HepG2 (cell line): Measurements from ENCODE around the gene NUP88. TPM values are rescaled to one million over a fixed set of nuclear protein-coding genes. Genes with fewer than 3 reads are reported as not detected.

Experiments used
- ARNT2 ChIP-seq: sonication (generic); formaldehyde crosslinking; IDR thresholded peaks from 2 replicates; pipeline ENCODE4 v1.8.0; 2022; ENCODE audit warnings: mild to moderate bottlenecking, low read depth, missing genetic modification reagents, moderate library complexity
- DR1 ChIP-seq: sonication (generic); formaldehyde crosslinking; IDR thresholded peaks from 2 replicates; pipeline ENCODE4 v1.8.0; 2021; ENCODE audit warnings: mild to moderate bottlenecking, missing genetic modification reagents, inconsistent platforms
- ETV5 ChIP-seq: IDR thresholded peaks from 2 replicates; pipeline ENCODE4 v1.6.1; 2018; ENCODE audit warnings: missing biosample characterization, missing genetic modification reagents, inconsistent platforms, borderline replicate concordance
- FOXP1 ChIP-seq, 2 experiments: fragments of 450-650 bp in 1 of 2; IDR thresholded peaks; 2 replicates each; pipeline ENCODE4 v1.6.1; 2017 to 2018; ENCODE audit warnings: antibody characterized with exemption in 1 of 2
- HNF1B ChIP-seq: sonication (generic); formaldehyde crosslinking; IDR thresholded peaks from 2 replicates; pipeline ENCODE4 v1.5.1; 2020; ENCODE audit warnings: mild to moderate bottlenecking, moderate library complexity, missing genetic modification reagents
- HNRNPH1 ChIP-seq: fragments of 200-400 bp; formaldehyde crosslinking; optimal IDR thresholded peaks from 2 replicates; pipeline ENCODE3; 2017; ENCODE audit warnings: mild to moderate bottlenecking, low read depth, low read length
- HOXA5 ChIP-seq: sonication (generic); formaldehyde crosslinking; IDR thresholded peaks from 2 replicates; pipeline ENCODE4 v1.4.0; 2020; ENCODE audit warnings: missing genetic modification reagents
- KAT2B ChIP-seq: fragments of 150-350 bp; IDR thresholded peaks from 2 replicates; pipeline ENCODE4 v1.6.1; 2014; ENCODE audit warnings: low read depth, low read length, borderline replicate concordance
- KLF9 ChIP-seq: IDR thresholded peaks from 2 replicates; pipeline ENCODE4 v1.6.1; 2016; ENCODE audit warnings: low read depth
- LCORL ChIP-seq, 2 experiments: fragments of 450-650 bp in 1 of 2; sonication (generic) in 1 of 2; formaldehyde crosslinking in 1 of 2; IDR thresholded peaks; 2 replicates each; pipeline versions ENCODE4 v1.5.0 to v1.6.1; 2017 to 2020; ENCODE audit warnings: antibody characterized with exemption in 1 of 2, missing genetic modification reagents in 1 of 2
- MTERF4 ChIP-seq: sonication (generic); formaldehyde crosslinking; IDR thresholded peaks from 2 replicates; pipeline ENCODE4 v1.8.0; 2023; ENCODE audit warnings: mild to moderate bottlenecking, missing genetic modification reagents
- SOX5 ChIP-seq: IDR thresholded peaks from 2 replicates; pipeline ENCODE4 v1.6.1; 2016; ENCODE audit warnings: borderline replicate concordance
- TBX3 ChIP-seq: fragments of 450-650 bp; IDR thresholded peaks from 2 replicates; pipeline ENCODE4 v1.6.1; 2017; ENCODE audit warnings: antibody characterized with exemption, mild to moderate bottlenecking, inconsistent platforms, borderline replicate concordance
- ZBTB33 ChIP-seq: sonication (generic); formaldehyde crosslinking; IDR thresholded peaks from 2 replicates; pipeline ENCODE4 v1.4.0; 2020; ENCODE audit warnings: missing genetic modification reagents
- ZFYVE20 ChIP-seq: sonication (generic); formaldehyde crosslinking; IDR thresholded peaks from 2 replicates; pipeline ENCODE4 v1.8.0; 2023; ENCODE audit warnings: low read depth, mild to moderate bottlenecking, moderate library complexity, missing genetic modification reagents, borderline replicate concordance
- ZMAT3 ChIP-seq: sonication (generic); formaldehyde crosslinking; conservative IDR thresholded peaks from 2 replicates; pipeline ENCODE4 v1.7.0; 2021; ENCODE audit warnings: missing genetic modification reagents
- ZNF121 ChIP-seq: sonication (generic); formaldehyde crosslinking; IDR thresholded peaks from 2 replicates; pipeline ENCODE4 v1.5.0; 2020; ENCODE audit warnings: mild to moderate bottlenecking, missing genetic modification reagents
- ZNF205 ChIP-seq: IDR thresholded peaks from 2 replicates; pipeline ENCODE4 v1.6.1; 2018; ENCODE audit warnings: missing biosample characterization, missing genetic modification reagents
- ZNF234 ChIP-seq: sonication (generic); formaldehyde crosslinking; conservative IDR thresholded peaks from 2 replicates; pipeline ENCODE4 v1.5.1; 2020; ENCODE audit warnings: mild to moderate bottlenecking, missing genetic modification reagents
- ZNF292 ChIP-seq: sonication (generic); formaldehyde crosslinking; IDR thresholded peaks from 2 replicates; pipeline ENCODE4 v1.8.1; 2022; ENCODE audit warnings: mild to moderate bottlenecking, low read depth, missing genetic modification reagents, borderline replicate concordance
- ZNF333 ChIP-seq: sonication (generic); formaldehyde crosslinking; IDR thresholded peaks from 2 replicates; pipeline ENCODE4 v1.4.0; 2020; ENCODE audit warnings: mild to moderate bottlenecking, missing genetic modification reagents, borderline replicate concordance
- ZNF629 ChIP-seq: sonication (generic); formaldehyde crosslinking; conservative IDR thresholded peaks from 2 replicates; pipeline ENCODE4 v1.5.0; 2020; ENCODE audit warnings: missing genetic modification reagents
- ZNF747 ChIP-seq: sonication (generic); formaldehyde crosslinking; IDR thresholded peaks from 2 replicates; pipeline ENCODE4 v1.8.1; 2023; ENCODE audit warnings: missing genetic modification reagents, mild to moderate bottlenecking, borderline replicate concordance
- ZNF782 ChIP-seq: sonication (generic); formaldehyde crosslinking; IDR thresholded peaks from 2 replicates; pipeline ENCODE4 v1.4.0; 2020; ENCODE audit warnings: missing genetic modification reagents, mild to moderate bottlenecking, borderline replicate concordance
- ZNF792 ChIP-seq: IDR thresholded peaks from 2 replicates; pipeline ENCODE4 v1.6.1; 2016
- ZNF891 ChIP-seq: sonication (generic); formaldehyde crosslinking; IDR thresholded peaks from 2 replicates; pipeline ENCODE4 v1.5.0; 2020; ENCODE audit warnings: mild to moderate bottlenecking, missing genetic modification reagents
- ZSCAN5A ChIP-seq: sonication (generic); formaldehyde crosslinking; IDR thresholded peaks from 2 replicates; pipeline ENCODE4 v1.8.0; 2022; ENCODE audit warnings: mild to moderate bottlenecking, missing genetic modification reagents, borderline replicate concordance
- polyA plus RNA-seq, 8 experiments: library from polyadenylated mRNA; depleted of rRNA in 3 of 8; stranded (reverse) in 7 of 8; unstranded in 1 of 8; fragments of >200 nt; fragmentation: Illumina TruSeq in 4 of 8; extraction: Trizol in 4 of 8; gene quantifications; 2 replicates each; pipeline versions ENCODE4 v1.2.1 to v1.2.3, GENCODE V29; 2011 to 2016; ENCODE audit warnings: low read depth in 4 of 8, missing spikeins in 1 of 8, mixed read lengths in 1 of 8; ENCODE audit not compliant: insufficient read depth in 1 of 8
- total RNA-seq, 5 experiments: library from RNA; depleted of rRNA; stranded (reverse); fragments of >200 nt; fragmentation: Illumina TruSeq; extraction: Trizol; gene quantifications; 2 replicates each; pipeline ENCODE4 v1.2.3, GENCODE V29; 2016; ENCODE audit warnings: low read depth in 1 of 5

NUP88 gene
- total and polyA plus RNA-seq, 2 of the 13 experiments (the other 11 are each of a cell fraction or from before 2014, with no cell fraction given) = 48.2 to 130 TPM

- no peak for TF ChIP-seq MTERF4
- TF ChIP-seq DR1 = no peak
- TF ChIP-seq ZNF121 (CRISPR knock-in tag) = no peak
- TF ChIP-seq HOXA5 (CRISPR knock-in tag) = no peak; the same call in 1 of the 2 replicates
- TF ChIP-seq ZNF792 (CRISPR knock-in tag) = no peak
- TF ChIP-seq HNRNPH1 = no peak
- TF ChIP-seq ZNF292 (CRISPR knock-in tag) = peak; percentile 48; the same call in 1 of the 2 replicates
- TF ChIP-seq TBX3 = peak; percentile 71; the same call in 1 of the 2 replicates
- TF ChIP-seq ZNF747 (CRISPR knock-in tag) = no peak
- TF ChIP-seq ZNF629 (CRISPR knock-in tag) = no peak
- TF ChIP-seq ZMAT3 (CRISPR knock-in tag) = no peak
- TF ChIP-seq ZNF234 (CRISPR knock-in tag) = no peak
- TF ChIP-seq ARNT2 (CRISPR knock-in tag) = no peak
- no peak for TF ChIP-seq KLF9 (CRISPR knock-in tag)
- peak; percentile 80; the same call in 1 of the 2 replicates for TF ChIP-seq SOX5 (CRISPR knock-in tag)
- TF ChIP-seq ZNF782 (CRISPR knock-in tag) = no peak
- no peak for TF ChIP-seq KAT2B
- TF ChIP-seq ZBTB33 (CRISPR knock-in tag) = peak; percentile 86
- peak; percentile 21; the same call in 1 of the 2 replicates for TF ChIP-seq ETV5 (CRISPR knock-in tag)
- no peak for TF ChIP-seq ZNF205 (CRISPR knock-in tag)
- peak; percentile 93 for TF ChIP-seq LCORL (IDR thresholded peaks at IDR 0.05)
- TF ChIP-seq LCORL (CRISPR knock-in tag; IDR thresholded peaks at IDR 0.05) = peak; percentile 91
- TF ChIP-seq ZSCAN5A (CRISPR knock-in tag) = peak; percentile 82; the same call in 1 of the 2 replicates
- no peak for TF ChIP-seq ZNF333 (CRISPR knock-in tag)
- TF ChIP-seq HNF1B (CRISPR knock-in tag) = no peak
- TF ChIP-seq FOXP1 (IDR thresholded peaks at IDR 0.05) = peak; percentile 40; the same call in 1 of the 2 replicates
- TF ChIP-seq FOXP1 (CRISPR knock-in tag; IDR thresholded peaks at IDR 0.05) = peak; percentile 59
- TF ChIP-seq ZNF891 (CRISPR knock-in tag) = no peak
- no peak for TF ChIP-seq ZFYVE20
Measured at GRCh38 chr17:5405400-5405799, 14.1 kb downstream of the NUP88 start (continued).
